Measurements from ENCODE around the gene GANAB.

- TF ChIP-seq MAZ (IDR thresholded peaks at IDR 0.05; ENCODE audit: borderline replicate concordance, low read depth, low read length) = no peak
- no peak for TF ChIP-seq USF2 (IDR thresholded peaks at IDR 0.05; ENCODE audit: low read depth, low read length)
Measured at GRCh38 chr11:62673196-62673525, 26.7 kb upstream of the GANAB start.
